Ramos (cell line): ENCODE results near the gene AK1.
"Not testable (repeated sequence)": the region's sequence is repeated elsewhere in the genome, so short reads cannot be mapped to it uniquely, and the experiment has no call there.

Source experiments
- in situ Hi-C: fragments of 300-500 bp; cut with MboI; formaldehyde crosslinking; loops from one replicate; pipeline ENCODE4 v1.14.3; 2022; ENCODE audit warnings: low sequenced_read_pairs; ENCODE audit not compliant: unreplicated experiment

Gene AK1

DNA sequence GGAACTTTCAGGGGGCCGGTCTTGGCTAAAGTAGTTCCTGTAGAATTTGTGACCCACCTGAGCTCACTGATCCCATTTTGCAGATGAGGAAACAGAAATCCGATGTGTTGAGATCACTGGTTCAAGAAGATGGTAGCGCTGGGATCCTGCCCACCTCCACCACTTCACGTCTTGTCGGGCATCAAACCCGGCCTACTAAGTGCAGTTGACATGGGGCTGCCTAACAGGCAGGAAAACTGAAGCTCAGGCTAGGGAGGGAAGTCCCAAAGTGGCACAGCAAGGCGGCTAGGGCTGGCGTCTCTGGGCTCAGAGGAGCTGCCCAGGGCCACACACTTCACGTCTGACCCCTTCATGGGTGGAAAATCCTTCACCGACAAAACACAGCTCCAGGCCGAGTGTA, 22.5 kb downstream of the AK1 start:
- in situ Hi-C loops, result loop anchor here (25.0 kb wide), 2 partner anchors 268 to 343 kb away; no protein-coding TSS in a partner anchor

DNA sequence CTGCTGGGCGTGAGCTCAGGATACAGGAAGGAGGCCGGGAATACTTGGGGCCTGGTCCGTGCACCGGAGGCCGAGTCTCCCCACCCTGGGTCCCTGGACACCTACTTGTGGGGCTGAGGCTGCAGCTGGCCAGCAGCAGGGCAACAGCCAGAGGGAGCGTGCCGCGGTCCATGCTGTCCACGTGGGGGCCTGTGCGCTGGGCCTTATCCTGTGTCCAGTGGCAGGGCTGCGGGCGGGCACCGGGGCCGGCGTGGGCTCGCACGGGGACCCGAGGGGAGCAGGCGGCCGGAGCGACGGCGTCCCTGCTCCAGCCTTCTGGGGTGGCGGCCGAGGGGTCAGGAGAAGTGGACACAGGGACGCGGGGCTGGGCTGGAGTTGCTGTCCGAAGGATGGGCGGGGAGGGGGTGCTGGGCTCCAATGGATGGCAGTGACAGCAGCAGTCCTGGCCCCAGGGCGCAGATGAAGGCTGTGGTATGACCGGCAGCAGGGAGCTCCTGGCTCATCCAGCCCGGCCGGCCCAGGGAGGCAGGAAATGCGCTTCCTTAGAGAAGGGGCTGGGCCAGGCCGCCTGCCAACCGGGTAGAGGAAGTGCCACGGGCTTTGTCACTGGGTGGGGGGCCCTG, 23.2 kb downstream of the AK1 start, which contains the start of gene ENG:
ENG (minus strand) TSS at position 475 of the 623 bp plus-strand sequence; CDS start at position 172, 303 bp downstream.
- in situ Hi-C loops, result loop anchor here (25.0 kb wide), 2 partner anchors 267 to 342 kb away; no protein-coding TSS in a partner anchor

DNA sequence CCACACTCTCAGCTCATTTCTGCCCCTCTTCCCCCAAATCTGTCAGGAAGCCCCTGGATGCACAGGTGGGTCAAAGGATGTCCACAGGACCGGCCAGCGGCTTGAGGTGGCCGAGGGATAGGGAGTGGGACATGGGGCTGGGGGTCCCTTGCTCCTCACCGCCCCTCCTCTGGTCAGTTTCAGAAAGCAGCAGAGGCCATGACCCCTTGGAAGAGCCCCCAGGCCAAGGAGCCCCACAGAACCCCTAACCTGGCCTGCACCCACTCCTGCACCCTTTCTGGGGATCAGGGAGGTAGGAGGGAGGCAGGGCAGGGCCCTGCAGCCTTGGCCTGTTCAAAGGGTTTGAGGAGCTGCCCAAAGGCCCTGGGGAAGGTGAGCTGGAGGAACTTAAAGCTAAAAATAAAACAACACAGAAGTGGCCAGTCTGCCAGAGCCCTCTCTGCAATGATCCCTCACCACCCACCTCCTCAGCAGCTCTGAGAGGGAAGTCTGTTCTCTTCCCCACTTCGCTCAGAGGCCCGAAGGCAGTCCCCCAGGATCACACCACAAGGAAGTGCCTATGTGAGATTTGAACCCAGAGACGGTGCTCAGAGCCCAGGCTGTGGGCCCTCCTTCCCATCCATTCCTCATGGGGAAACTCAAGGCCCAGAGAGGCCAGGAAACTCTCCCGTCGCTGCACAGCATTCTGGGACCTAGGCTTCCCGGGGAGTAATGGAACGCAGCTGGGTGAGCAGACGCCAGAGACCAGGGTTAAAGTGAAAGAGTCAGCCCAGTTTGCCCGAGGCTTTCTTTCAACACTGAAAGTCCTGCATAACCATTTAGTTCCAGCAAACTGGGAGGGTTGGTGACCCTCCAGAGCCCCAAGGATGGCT, 23.9 kb downstream of the AK1 start:
- in situ Hi-C loops, result loop anchor here (25.0 kb wide), 2 partner anchors 266 to 341 kb away; no protein-coding TSS in a partner anchor

DNA sequence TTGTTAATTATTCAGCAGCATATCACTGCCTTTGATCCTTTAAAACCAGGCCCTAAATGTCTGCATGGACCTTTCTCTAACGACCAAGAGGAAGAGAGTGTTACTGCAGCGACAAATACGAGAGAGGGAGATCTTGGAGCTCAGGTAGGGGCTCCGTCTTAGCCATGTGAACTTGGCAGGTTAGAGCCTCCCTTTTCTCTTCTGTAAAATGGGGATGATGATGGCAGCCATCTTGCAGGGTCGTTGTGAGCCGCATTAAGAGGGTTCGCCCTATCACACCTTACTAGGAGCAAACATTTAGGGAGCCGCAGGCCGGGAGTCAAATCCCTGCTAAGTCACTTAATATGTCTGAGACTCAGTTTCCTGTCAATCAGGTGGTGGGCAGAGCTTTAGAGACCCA, 24.6 kb downstream of the AK1 start:
- in situ Hi-C loops, result loop anchor here (25.0 kb wide), 2 partner anchors 266 to 341 kb away; no protein-coding TSS in a partner anchor

DNA sequence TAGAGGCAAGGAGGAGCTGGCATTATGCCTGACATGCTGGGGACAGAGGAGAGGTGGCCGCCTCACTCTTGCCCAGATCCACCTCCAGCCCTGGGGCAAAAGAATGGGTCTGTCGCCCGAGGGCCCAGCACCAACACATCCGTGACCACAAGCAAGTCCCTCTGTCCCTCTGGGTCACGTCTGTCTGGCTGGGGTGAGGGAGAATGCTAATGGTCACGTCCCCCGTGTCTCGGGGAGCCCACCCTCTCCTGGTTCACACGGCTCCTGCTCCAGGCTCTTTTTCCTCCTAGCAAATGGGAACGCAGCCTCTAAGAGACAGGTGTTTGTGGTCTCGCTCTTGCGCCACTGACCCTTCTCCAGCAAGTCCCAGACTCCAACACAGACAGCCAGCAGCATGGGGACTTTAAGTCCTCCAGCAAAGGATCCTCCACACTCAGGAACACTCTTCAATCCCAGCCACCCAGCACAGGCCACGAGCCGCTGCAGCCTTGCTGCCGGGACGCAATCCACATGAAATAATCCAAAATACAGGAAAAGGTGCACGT, 27.1 kb downstream of the AK1 start:
- in situ Hi-C loops, result loop anchor here (25.0 kb wide), 2 partner anchors 263 to 338 kb away; no protein-coding TSS in a partner anchor

DNA sequence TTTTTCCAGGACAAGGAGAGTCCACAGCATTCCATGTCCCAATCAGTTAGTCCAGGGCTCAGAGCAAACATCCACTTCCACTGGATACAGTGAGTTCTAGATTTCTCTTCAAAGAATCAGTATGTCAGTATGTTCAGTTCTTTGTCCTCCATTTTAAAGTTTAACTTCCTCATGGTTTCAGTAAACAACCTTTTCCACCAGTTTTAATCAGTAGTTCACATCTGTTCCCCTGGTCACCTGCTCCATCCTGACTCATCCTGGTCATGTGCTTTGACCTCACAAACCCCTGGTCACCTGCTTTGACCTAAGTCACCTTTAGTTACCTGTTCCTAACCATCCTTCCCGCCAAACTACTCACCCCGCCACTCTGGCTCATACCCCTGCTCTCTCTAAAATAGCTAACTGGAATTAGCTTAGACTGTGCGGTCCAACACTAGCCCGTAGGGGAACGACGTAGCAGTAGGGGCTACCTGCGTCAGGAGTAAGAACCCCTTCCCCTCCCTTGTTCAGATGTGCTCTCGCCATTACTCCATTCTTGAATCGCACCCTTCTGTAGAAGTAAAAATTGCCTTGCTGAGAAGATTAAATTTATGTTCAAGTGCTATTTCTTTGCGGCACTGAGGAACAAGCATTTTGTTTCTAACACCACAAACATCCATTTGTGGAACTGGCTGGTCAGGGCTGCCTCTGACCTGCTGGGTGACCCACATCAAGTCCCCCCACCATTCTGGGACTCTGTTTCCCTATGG, 28.5 kb downstream of the AK1 start:
- in situ Hi-C loops, result no loop called here

DNA sequence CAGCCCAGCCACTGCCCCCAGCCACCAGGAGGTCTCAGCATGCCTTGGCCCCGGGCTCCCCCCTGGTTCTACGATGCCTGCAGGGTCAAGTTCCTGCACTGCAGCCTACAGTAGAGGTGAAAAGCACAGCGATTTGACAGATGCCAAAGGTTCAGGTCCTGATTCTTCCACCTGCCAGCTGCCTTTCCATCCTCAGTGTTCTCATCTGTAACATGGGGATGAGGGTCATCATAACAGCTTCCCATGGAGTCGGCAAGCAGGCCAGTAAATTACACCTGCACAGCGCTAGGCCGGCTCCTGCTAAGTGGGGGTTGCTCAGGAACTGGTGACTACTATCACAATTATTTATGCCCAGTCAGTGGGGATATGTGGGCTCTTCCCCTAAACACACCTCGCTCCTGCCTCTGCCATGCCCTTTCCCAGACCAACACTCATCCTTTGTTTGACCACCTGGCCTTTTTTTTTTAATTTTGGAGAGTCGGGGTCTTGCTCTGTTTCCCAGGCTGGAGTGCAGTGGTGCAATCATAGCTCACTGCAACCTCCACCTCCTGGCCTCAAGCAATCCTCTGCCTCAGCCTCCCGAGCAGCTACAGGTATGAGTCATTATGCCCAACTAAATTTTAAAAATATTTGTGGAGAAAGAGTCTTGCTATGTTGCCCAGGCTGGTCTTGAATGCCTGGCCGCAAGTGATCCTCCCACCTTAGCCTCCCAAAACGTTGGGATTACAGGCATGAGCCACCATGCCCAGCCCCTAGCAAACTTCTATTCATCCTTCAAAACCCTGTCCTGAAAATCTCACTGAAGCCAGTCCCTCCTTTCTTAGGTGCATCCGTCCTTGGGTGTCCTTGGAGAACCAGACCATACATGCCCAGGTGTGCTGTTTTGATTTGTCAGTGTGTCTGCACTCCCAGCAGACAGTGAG, 29.4 kb downstream of the AK1 start:
- in situ Hi-C loops, result no loop called here

DNA sequence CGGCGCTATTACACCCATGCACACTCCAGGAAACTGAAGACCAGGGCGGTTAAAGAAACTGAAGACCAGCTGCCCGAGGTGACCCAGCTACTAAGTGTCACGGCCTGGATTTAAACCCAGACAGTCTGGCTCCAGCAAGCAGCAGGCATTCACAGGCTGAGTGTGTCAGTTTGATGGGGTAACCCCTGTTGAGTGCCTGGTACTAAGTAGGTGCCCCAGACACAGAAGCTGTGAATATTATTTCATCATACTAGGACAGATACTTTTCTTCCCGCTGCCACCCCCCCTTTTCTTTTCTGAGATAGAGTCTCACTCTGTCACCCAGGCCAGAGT, 30.3 kb downstream of the AK1 start:
- in situ Hi-C loops, result no loop called here

DNA sequence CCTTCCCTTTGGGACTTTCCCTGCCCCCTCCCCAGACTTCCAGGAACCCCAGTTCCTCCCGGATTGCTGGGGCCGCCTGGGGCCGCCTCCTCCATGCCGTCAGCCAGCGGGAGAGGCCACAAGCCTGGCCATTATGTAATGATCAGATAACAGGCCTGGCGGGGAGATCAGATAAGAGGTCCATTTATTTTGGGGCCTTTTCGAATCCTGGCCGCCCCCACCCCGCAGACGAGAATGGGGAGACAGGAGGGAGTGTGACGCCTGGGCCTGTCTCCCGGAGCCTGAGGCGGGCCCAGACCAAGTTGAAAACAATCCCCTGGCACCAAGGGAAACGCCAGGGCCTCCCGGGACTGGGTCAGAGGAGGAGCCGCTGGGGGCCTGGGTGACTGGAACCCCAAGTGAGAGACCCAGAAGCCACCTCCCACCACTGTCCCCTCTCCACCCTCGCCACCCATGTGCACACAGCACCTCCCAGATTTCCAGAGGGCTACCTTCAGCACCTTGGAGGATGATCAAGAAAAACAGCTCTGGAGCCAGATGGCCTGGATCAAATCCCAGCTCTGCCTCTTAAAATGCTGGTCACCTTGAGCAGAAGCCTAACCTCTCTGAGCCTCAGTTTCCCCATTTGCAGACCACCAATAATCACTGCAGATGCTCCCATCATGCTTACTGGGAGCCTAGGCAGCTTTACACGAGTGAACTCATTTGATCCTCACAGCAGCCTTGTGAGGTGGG, 30.9 kb downstream of the AK1 start:
- in situ Hi-C loops, result no loop called here

DNA sequence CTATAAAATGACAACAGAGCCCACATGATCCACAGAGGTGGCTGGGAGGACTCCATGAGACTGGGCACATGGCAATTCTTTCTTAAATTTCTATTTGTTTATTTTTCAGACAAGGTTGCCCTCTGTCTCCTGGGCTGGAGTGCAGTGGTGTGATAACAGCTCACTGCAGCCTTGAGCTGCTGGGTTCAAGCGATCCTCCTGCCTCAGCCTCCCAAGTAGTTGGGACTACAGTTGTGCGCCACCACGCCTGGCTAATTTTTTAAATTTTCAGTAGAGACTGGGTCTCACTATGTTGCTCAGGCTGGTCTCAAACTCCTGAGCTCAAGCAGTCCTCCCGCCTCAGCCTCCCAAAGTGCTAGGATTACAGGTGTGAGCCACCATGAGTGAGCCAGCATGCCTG, 31.9 kb downstream of the AK1 start:
- in situ Hi-C loops, result not testable (repeated sequence)

DNA sequence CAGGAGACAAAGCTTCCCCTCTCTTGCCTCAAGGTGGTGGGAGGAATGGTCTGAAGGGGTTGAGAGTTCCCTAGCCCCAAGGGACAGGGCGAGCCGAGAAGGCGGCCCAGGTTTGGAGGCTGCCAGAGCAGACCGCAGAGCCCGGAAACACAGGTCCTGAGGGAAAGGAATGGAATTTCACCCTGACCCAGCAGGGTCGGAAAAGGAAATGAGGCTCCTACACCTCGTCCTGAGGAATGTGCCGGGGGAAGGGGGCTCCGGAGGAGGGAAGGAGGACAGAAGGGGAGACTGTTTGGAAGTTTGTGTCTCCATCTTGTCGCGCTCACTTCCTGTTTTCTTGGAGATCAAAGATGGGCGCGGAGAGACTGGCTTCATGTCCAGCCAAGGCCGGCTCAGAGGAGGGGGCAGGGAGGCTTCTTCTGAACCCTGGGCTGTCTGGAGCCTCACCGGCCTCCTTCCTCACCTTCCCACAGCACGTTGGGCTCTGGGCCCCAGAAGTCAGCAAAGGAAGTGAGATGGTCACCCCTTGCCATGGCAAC, 32.6 kb downstream of the AK1 start:
- in situ Hi-C loops, result no loop called here

DNA sequence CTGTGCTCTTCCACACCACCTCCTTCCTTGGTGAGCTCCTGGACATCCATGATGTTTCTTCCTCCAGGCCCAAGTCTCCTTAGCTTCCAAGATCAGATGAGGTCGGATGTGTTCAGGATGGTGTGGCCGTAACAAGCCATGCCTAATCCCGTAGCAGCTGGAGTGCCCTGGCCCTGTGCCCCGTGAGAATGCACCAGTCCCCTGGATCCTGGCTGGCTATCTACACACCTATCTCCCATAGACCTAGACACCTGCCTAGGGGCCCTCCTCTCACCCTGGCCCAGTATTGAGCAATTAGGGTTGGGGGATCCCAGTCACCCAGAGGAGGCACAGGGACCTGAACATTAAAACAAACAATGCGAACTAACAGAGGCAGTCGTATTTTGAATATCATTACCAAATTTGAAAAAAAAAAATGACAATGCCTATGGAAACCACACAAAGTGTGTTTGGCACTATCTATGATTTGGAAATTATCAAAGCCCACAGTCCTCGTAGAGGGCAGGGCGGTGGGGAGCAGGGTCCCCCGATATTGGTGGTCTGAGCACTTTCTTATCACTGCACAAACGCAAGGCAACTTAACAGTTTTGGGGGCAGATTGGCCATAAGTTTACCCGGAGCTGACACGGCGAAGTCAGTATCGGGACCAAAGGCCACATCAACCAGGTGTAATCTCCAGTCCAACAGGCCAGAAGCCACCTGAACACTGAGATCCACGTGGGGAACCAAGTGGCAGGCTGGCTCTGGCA, 36.2 kb downstream of the AK1 start:
- in situ Hi-C loops, result no loop called here

DNA sequence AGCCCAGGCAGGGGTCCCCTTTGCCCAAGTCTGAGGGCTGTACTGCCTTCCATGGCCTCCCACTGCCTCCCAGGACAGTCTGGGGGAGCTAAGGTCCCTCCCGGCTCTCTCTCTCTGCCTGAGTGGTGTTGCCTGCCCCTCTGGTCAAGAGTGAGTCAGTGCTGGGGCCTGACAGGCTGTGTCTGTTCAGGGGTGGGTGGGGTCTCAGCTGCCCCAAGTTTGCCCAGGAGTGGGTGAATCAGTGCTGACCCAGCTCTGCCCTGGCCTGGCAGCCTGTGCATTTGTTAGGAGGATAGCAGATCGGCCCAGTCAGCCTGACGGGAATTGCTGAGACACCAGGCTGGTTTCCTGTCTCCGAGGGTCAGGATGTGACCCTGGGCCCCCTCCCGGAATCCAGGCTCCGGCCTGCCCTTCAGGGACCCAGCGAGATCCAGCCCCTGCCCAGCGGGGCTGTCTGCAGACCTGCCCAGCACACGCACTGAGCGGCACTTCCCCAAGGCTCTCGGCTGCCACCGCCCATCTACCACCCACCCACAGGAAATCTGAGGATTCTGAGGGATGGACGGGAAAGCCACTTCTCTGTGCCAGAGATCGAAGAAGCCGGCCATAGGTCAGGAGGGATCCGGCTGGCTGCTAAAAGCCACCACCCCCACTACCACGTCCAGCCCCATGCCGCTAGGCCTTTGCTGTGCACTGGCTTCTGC, 38.9 kb downstream of the AK1 start:
- in situ Hi-C loops, result no loop called here

DNA sequence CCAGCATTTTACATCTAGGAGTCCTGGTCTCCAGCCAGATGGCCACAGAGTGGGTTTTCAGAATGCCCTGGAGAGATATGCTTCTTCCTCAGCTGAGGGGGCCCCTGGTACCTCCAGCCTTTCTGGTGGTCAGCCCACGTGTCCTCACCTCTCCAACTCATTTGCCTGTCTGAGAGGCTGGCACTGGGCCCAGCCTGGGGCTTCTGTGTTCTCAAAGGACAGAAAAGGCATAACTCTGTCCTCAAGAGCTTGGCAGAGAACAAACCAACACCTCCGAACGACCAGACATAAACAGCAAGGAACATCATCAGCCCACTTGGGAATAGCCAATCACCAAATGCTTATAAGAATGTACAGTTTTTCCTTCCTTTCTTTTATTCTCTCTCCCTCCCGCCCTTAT, 40.1 kb downstream of the AK1 start:
- in situ Hi-C loops, result no loop called here

DNA sequence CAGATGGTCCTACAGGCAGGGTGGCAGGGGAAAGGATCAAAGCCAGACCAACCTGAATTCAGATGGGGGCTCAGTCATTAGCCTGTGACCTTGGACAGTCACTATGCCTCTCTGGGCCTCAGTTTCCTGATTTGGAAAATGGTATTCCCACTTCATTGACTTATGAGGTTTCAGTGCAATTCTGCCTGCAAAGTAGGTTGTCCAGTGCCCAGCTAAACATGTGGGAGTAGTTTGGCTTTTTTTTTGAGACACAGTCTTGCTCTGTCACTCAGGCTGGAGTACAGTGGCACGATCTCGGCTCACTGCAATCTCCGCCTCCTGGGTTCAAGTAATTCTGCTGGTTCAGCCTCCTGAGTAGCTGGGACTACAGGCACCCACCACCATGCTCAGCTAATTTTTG, 40.9 kb downstream of the AK1 start:
- in situ Hi-C loops, result not testable (repeated sequence)

DNA sequence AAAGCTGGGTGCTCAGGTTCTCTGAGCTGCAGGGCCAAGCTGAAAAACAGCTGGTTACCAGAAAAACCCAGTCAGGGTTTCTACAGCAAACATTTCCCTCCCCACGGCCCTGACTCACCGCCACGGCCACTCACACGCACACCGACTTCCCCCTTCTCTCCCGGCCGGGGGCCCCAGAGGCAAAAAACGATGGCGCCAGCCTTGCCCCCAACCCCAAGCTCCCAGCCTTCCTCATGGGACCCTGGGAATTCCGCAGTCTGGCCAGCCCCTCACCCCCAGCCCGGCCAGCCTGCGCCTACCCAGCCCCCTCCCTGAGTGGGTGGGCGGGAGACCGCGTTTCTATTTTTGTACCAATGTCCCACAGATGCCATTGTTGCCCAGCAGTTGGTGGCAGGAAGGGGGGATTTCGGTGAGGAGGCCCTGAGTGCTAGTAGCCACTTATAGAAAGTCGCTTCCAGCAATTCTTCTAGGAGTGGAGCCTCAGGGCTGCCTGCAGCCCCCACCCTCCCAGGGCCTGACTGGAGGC, 41.4 kb downstream of the AK1 start:
- in situ Hi-C loops, result no loop called here

DNA sequence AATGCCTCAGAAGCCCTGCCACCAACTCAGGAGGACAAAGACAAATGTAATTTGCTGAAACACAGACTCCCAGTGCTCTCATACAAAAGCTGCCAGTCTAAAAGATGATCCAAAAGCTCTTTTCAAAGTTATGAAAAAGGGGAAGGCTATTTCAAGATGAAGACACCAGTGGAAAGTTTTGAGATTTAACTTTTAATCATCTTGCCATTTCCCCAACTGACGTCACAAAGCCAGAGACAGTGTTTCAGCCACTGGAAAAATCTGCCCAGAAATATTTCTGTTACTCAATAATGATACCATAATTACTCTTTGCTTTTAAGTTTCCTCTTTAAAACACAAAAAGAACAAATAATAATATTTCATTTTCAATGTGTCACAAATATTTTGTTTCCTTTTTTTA, 43.9 kb downstream of the AK1 start:
- in situ Hi-C loops, result no loop called here
